Cardiac muscle cell (in vitro differentiated cells and primary cell): Measurements from ENCODE around the gene PRIM2. TPM values are rescaled to one million over a fixed set of nuclear protein-coding genes. Genes with fewer than 3 reads are reported as not detected.
"Not testable (repeated sequence)": the region's sequence is repeated elsewhere in the genome, so short reads cannot be mapped to it uniquely, and the experiment has no call there.

Source experiments
- DNase-seq, 2 donors: peaks; one replicate each; pipeline versions ENCODE4 v3.0.0 to v3.0.0-alpha.2; 2010 to 2017; ENCODE audit warnings: low read depth in 1 of 2, low spot score in 1 of 2
- H3K27ac ChIP-seq: fragments of 200-600 bp; sonication (generic); 2 replicates; pipeline ENCODE4 v1.5.1; 2016
- H3K27me3 ChIP-seq: fragments of 200-600 bp; sonication (generic); 2 replicates; pipeline ENCODE4 v1.6.0; 2016; ENCODE audit warnings: control low read depth
- H3K36me3 ChIP-seq: fragments of 200-600 bp; sonication (generic); 2 replicates; pipeline ENCODE4 v1.5.1; 2016; ENCODE audit warnings: control low read depth
- H3K4me1 ChIP-seq: fragments of 200-600 bp; sonication (generic); 2 replicates; pipeline ENCODE4 v1.8.1; 2017; ENCODE audit warnings: low read depth, mild to moderate bottlenecking, mixed run types
- H3K4me3 ChIP-seq: fragments of 200-600 bp; sonication (generic); 2 replicates; pipeline ENCODE4 v1.5.1; 2016; ENCODE audit warnings: mild to moderate bottlenecking
- H3K9me3 ChIP-seq: fragments of 200-600 bp; sonication (generic); 2 replicates; pipeline ENCODE4 v1.5.1; 2017; ENCODE audit warnings: low read depth, mild to moderate bottlenecking, control low read depth
- polyA plus RNA-seq: library from polyadenylated mRNA; unstranded; fragments of >200 nt; fragmentation: Nextera tagmentation; extraction: Ambion mirVana; gene quantifications from 2 replicates; pipeline ENCODE4 v1.2.1, GENCODE V29; 2016
- total RNA-seq: library from RNA; depleted of rRNA; stranded (reverse); fragments of >200 nt; gene quantifications from 2 replicates; pipeline ENCODE4 v1.2.3, GENCODE V29; 2016
- TF ChIP-seq, protein P1 (sequence below): IDR thresholded peaks from 2 replicates; pipeline ENCODE4 v1.5.1; 2012; ENCODE audit warnings: low read depth, mild to moderate bottlenecking, low read length

PRIM2 gene
- total and polyA plus RNA-seq, 2 experiments from 2014 or later: 6.2 to 7.4 TPM

GRCh38 chr6:57523221-57523620, 205.8 kb downstream of the PRIM2 start:
- H3K4me1 ChIP-seq, H3K27me3 ChIP-seq, H3K4me3 ChIP-seq, H3K36me3 ChIP-seq, DNase-seq, H3K9me3 ChIP-seq, H3K27ac ChIP-seq: not testable (repeated sequence)

DNA sequence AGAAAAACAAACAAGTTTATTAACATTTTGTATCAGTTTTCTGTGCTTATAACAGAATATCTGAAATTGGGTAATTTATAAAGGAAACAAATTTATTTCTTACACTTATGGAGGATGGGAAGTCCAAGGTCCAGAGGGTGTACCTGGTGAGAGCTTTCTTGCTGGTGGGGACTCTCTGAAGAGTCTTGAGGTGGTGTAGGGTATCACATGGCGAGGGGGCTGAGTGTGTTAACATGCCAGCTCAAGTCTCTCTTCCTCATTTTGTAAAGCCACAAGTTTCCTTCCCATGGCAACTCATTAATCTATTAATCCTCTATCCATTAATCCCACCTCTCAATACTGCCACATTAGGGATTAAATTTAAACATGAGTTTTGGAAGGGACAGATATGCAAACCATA, 212.3 kb downstream of the PRIM2 start:
- not testable (repeated sequence) for H3K27ac ChIP-seq, H3K36me3 ChIP-seq, H3K27me3 ChIP-seq, H3K4me1 ChIP-seq, DNase-seq, H3K4me3 ChIP-seq, H3K9me3 ChIP-seq

DNA sequence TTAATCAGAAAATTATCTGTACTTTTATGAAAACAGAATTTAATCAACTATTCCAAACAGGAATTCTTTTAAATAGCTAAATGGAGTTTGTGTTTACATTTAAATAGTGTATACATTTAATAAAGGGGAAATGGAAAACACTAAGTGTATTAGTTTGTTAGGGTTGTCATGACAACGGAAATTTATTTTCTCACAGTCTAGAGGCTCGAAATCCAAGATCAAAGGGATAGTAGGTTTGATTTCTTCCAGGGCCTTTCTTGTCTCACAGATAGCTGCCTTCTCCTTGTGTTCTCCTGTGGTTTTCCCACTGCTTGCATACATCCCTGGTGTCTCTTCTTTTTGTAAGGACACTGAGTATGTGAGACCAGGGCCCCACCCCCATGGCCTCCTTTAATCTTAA, 215.2 kb downstream of the PRIM2 start:
- H3K36me3 ChIP-seq, H3K27ac ChIP-seq, H3K4me3 ChIP-seq, DNase-seq, H3K9me3 ChIP-seq, H3K4me1 ChIP-seq, H3K27me3 ChIP-seq: not testable (repeated sequence)

DNA sequence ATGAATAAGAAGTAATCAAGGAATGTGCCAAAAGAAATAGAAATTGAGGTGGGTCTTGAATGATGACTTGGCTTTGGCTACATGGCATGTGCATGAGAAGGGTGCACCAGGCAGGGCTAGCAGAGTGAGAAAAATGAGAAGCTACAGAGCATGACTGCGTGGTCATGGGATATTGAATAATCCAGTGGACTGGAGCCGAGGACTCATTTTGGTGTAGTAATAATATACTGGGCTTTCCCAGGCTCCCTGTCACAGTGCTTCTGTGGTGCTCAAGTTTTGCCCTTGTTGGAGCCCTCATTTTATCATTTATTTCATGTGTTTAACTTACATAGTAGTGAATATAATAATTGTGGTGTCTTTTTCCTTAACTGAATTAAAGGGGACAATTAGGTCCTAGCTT, 217.7 kb downstream of the PRIM2 start:
- H3K27ac ChIP-seq, H3K9me3 ChIP-seq, DNase-seq, H3K4me3 ChIP-seq, H3K36me3 ChIP-seq, H3K27me3 ChIP-seq, H3K4me1 ChIP-seq: not testable (repeated sequence)

- H3K27me3 ChIP-seq: not testable (repeated sequence)
These were observed 218.6 kb downstream of the PRIM2 start for GRCh38 chr6:57535994-57536393.

DNA sequence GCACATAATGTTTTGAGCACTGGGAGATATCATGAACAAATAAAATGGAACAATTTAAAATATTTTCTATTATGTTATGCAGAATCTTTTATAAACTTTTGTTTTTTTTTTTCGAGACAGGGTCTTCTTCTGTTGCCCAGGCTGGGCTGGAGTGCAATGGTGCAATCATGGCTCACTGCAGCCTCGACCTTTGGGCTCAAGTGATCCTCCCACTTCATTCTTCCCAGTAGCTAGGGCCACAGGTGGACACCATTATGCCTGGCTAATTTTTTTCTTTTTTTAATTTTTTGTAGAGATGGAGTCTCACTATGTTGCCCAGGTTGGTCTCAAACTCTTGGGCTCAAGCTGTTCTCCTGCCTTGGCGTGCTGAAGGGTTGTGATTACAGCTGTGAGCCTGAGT, 220.5 kb downstream of the PRIM2 start:
- H3K9me3 ChIP-seq, H3K4me3 ChIP-seq, DNase-seq, H3K27ac ChIP-seq, H3K27me3 ChIP-seq, H3K4me1 ChIP-seq, H3K36me3 ChIP-seq: not testable (repeated sequence)

More at GRCh38 chr6:57535994-57536393, 218.6 kb downstream of the PRIM2 start:
- peak; percentile 47 to 68 for DNase-seq
- TF ChIP-seq, protein P1, sequence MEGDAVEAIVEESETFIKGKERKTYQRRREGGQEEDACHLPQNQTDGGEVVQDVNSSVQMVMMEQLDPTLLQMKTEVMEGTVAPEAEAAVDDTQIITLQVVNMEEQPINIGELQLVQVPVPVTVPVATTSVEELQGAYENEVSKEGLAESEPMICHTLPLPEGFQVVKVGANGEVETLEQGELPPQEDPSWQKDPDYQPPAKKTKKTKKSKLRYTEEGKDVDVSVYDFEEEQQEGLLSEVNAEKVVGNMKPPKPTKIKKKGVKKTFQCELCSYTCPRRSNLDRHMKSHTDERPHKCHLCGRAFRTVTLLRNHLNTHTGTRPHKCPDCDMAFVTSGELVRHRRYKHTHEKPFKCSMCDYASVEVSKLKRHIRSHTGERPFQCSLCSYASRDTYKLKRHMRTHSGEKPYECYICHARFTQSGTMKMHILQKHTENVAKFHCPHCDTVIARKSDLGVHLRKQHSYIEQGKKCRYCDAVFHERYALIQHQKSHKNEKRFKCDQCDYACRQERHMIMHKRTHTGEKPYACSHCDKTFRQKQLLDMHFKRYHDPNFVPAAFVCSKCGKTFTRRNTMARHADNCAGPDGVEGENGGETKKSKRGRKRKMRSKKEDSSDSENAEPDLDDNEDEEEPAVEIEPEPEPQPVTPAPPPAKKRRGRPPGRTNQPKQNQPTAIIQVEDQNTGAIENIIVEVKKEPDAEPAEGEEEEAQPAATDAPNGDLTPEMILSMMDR: peak; percentile 49
- not testable (repeated sequence) for H3K36me3 ChIP-seq, H3K4me3 ChIP-seq, H3K9me3 ChIP-seq, H3K27ac ChIP-seq, H3K4me1 ChIP-seq

DNA sequence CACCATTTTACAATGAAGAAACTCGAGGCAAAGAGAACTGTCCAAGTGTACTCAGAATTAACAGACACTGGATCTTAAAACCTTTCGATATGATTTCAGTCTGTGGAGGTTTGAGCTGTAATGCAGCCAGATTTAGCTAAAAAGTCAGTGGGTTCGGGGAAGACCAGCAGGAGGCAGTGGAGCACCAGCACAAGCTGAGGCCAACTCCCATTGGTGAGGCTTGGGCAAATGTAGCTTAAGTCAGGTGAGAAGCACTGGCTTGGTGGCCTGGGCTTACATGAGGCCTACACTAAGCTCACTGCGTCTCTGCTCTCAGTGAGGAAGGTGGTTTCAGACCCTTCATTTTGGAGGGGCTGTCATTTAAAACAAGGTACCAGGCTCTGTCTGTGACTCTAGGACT, 234.5 kb downstream of the PRIM2 start:
- H3K27me3 ChIP-seq, DNase-seq, H3K36me3 ChIP-seq, H3K4me1 ChIP-seq, H3K4me3 ChIP-seq, H3K27ac ChIP-seq, H3K9me3 ChIP-seq: not testable (repeated sequence)

- H3K4me3 ChIP-seq, H3K4me1 ChIP-seq, H3K36me3 ChIP-seq, H3K27ac ChIP-seq, DNase-seq, H3K9me3 ChIP-seq, H3K27me3 ChIP-seq: not testable (repeated sequence)
These were observed 240.4 kb downstream of the PRIM2 start for GRCh38 chr6:57557855-57558254.

DNA sequence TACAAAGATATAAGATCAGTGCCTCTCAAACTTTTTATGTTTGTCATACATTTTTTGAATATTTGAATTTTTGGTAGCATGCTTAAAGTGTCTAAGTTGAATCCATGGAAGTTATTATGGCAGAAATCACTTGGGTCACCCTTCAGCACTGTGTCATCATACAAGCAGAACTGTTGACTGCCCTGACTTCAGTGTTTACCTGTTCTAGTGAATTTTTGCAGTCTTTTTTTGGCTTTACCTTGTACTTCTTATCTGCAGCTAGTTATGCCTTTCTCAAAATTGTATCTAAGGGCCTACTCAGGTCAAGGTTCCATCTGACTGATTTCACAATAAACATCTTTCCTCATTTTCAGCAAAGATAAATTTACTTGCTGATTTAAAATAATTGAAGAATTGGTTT, 241.7 kb downstream of the PRIM2 start:
- H3K36me3 ChIP-seq, H3K4me1 ChIP-seq, DNase-seq, H3K9me3 ChIP-seq, H3K4me3 ChIP-seq, H3K27me3 ChIP-seq, H3K27ac ChIP-seq: not testable (repeated sequence)

DNA sequence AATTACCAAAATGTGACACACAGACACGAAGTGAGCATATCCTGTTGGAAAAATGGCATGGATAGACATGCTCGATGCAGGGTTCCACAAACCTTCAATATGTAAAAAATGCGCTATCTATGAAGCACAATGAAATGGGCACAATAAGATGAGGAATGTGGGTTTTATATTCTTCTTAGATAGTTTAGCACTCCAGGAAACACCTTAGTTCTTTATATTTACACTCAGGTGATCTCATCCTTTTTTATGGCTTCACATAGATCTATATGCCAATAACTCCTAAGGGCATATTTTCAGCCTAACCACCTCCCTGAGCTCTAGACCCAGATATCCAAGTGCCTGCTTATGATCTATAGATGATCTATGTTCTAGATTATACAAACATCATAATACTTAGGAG, 244.8 kb downstream of the PRIM2 start:
- not testable (repeated sequence) for H3K4me1 ChIP-seq, H3K36me3 ChIP-seq, H3K27ac ChIP-seq, H3K27me3 ChIP-seq, H3K9me3 ChIP-seq, DNase-seq, H3K4me3 ChIP-seq

- DNase-seq: peak in 1 of 2 donors; percentile 5
- H3K4me1 ChIP-seq: not testable (repeated sequence)
These were observed 254.7 kb downstream of the PRIM2 start for GRCh38 chr6:57572119-57572518.

GRCh38 chr6:57572844-57573243, 255.4 kb downstream of the PRIM2 start:
- H3K4me1 ChIP-seq: not testable (repeated sequence)

More at GRCh38 chr6:57572119-57572518, 254.7 kb downstream of the PRIM2 start:
- H3K36me3 ChIP-seq, H3K27ac ChIP-seq, H3K9me3 ChIP-seq, H3K27me3 ChIP-seq, H3K4me3 ChIP-seq: not testable (repeated sequence)

DNA sequence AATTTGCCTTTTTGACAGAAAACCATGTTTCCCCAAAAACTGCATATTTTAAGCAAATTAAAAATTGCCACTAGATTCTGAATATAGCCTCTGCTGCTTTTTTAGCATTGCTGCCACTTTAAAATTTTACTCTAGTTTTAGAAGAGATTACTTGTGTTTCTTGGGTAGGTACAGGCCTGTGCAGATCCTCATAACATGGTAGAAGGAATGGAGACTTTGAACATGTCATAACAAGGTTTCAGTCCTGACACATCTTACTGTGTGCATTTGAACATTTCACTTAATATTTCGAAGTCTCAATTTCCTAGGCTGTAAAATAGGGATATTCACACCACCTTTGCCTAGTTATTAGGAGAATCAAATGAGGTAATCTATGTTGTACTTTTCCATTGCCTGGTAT, 259.6 kb downstream of the PRIM2 start:
- not testable (repeated sequence) for H3K9me3 ChIP-seq, DNase-seq, H3K36me3 ChIP-seq

More at GRCh38 chr6:57572844-57573243, 255.4 kb downstream of the PRIM2 start:
- DNase-seq, H3K9me3 ChIP-seq, H3K36me3 ChIP-seq, H3K27me3 ChIP-seq, H3K27ac ChIP-seq, H3K4me3 ChIP-seq: not testable (repeated sequence)

More for the DNA sequence above, 259.6 kb downstream of the PRIM2 start:
- H3K27ac ChIP-seq, H3K27me3 ChIP-seq, H3K4me1 ChIP-seq, H3K4me3 ChIP-seq: not testable (repeated sequence)
